Choroid plexus epithelial cell (primary cell): Measurements from ENCODE around the gene ITGB6.

ENCODE experiments used
- DNase-seq: peaks from one replicate; pipeline ENCODE4 v3.0.0-alpha.2; 2010; ENCODE audit warnings: low read depth
- H3K4me3 ChIP-seq: 2 replicates; pipeline ENCODE4 v1.5.1; 2011; ENCODE audit warnings: low read depth, mild to moderate bottlenecking, control low read depth, low read length, moderate library complexity
- CTCF ChIP-seq: conservative IDR thresholded peaks from 2 replicates; pipeline ENCODE4 v1.5.1; 2011; ENCODE audit warnings: low read depth, mild to moderate bottlenecking, control low read depth, inconsistent platforms, low read length, moderate library complexity

ITGB6 gene

GRCh38 chr2:160076914-160077313 lies 123.2 kb downstream of the ITGB6 start:
- no peak overlapping the region for H3K4me3 ChIP-seq
- DNase-seq: no peak
- no peak for TF ChIP-seq CTCF

GRCh38 chr2:160076241-160076640 lies 123.8 kb downstream of the ITGB6 start:
- DNase-seq: no peak
- TF ChIP-seq CTCF: no peak
- no peak overlapping the region for H3K4me3 ChIP-seq

DNA sequence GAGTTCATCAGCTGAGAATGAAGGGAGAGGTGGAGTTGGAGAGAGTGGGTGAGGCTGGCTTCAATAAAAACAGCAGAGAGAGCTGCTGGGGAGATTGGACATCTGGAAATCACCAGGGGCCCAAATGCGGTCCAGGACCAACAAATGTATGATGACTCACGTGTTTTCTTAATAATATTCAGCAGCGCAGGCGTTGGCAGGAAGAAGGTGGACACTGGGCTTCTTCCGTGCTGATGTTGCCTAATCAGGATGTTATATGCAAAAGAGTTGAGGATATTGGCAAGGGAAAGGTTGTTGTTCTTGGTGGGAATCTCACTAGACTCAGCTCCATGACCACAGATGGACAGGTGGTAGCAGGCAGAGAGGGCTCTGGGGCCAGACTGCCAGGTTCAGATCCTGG lies 124.9 kb downstream of the ITGB6 start:
- no peak for TF ChIP-seq CTCF
- DNase-seq: peak; percentile 98
- H3K4me3 ChIP-seq: no peak overlapping the region

DNA sequence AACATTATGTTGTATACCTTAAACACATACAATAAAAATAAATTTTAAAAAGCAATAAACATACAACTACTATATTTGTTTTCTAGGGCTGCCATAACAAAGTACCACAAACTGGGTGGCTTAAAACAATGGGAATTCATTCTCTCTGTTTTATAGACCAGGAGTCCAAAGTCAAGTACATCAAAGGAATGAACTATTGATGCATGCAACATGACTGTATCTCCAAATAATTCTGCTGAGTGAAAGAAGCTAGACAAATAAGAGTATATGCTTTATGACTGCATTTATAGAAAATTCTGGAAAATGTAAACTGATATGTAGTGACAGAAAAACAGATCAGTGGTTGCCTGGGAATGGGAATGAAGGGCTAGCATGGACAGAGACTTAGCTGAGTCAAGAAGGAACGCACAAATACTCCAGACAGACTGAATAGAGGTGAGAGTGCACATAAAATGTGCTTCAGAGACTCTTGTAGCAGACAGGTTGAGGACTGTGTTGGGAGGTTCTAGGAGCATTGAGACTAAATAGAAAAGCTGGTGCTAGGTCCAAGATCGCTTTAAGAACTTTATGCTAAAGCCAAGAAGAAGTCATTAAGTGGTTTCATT lies 126.7 kb downstream of the ITGB6 start:
- H3K4me3 ChIP-seq: no peak overlapping the region
- TF ChIP-seq CTCF: no peak
- peak; percentile 63 for DNase-seq

GRCh38 chr2:160068906-160069305 lies 131.2 kb downstream of the ITGB6 start:
- no peak overlapping the region for H3K4me3 ChIP-seq
- DNase-seq: no peak
- no peak for TF ChIP-seq CTCF

DNA sequence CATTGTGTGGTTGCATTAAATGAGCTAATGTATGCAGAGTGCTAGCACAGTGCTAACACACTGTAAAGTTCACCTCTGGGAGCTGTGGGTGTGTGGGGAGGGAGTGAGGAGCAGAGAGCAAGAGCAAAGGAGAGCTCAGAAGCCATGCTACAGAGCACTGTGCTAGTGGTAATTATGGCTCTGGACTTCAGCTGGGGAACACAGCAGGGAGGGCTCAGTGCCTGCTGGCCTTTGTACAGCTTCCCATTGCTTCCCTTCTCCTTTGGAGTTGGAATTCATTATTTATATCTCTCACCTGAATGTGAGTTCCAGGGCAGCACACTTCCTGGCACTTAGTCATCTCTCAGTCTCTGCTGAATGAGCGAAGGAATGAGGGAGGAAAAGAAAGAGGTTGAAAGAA lies 135.2 kb downstream of the ITGB6 start:
- H3K4me3 ChIP-seq: no peak overlapping the region
- no peak for DNase-seq
- no peak for TF ChIP-seq CTCF

DNA sequence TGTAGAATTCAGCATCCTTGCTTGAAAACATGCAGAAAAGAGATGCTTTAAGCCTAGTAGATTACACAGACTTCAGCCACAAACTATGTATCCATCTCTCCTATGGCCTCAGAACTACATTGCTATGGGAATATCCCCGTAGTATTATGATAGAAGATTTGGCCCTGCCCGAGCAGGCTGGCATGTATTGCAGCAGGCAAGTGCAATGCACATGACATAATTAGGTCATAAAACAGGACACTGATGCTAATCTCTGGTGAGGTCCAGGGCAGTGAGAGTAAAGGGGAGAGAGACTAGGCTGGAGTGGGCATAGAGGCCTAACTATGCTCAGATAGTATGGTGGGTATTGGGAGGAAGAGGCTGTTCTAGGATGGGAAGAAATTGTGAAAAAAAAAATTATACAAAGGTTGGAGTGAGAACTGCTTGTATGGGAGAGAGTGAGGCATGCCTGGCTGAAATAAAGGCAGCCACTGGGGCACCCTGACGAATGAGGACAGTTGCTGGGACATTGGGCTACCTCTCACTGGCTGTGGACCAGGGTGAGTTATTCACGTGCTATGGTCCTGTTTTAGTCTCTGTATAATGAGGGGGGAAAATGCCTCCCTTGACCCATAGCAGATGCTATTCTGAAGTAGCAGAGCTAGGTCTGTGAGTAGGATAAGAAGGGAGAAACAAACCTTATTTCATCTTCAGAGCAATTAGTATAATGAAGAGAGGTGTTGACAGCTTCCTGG lies 136.0 kb downstream of the ITGB6 start:
- TF ChIP-seq CTCF: no peak
- no peak for DNase-seq
- H3K4me3 ChIP-seq: no peak overlapping the region
